ENCODE data around the gene PAX6.

- TF ChIP-seq CTCF (conservative IDR thresholded peaks at IDR 0.05) (no peak), EZH2 (IDR thresholded peaks at IDR 0.05; ENCODE audit: low read depth) (no peak)
Measured at GRCh38 chr11:31792036-31792435, 19.1 kb downstream of the PAX6 start.

All from PC-9 (cell line).